Spleen (tissue), 11 donors: ENCODE data around the gene DCP1A. TPM values are rescaled to one million over a fixed set of nuclear protein-coding genes. Genes with fewer than 3 reads are reported as not detected.

ENCODE experiments used
- DNase-seq: peaks from one replicate; pipeline ENCODE4 v3.0.0-alpha.2; 2020
- H3K27ac ChIP-seq, 8 donors: fragments of 200-600 bp; sonication (generic) in 7 of 8; 1 replicate in 4 of 8; 2 replicates in 4 of 8; pipeline versions ENCODE4 v1.5.0 to v1.8.0; 2016 to 2021; ENCODE audit warnings: inconsistent platforms in 4 of 8, mild to moderate bottlenecking in 4 of 8, moderate library complexity in 1 of 8
- H3K27me3 ChIP-seq, 7 donors: fragments of 200-600 bp; sonication (generic) in 6 of 7; replicated peaks in 1 of 7; 1 replicate in 4 of 7; 2 replicates in 3 of 7; pipeline versions ENCODE4 v1.5.0 to v1.8.0; 2016 to 2021; ENCODE audit warnings: inconsistent platforms in 3 of 7, mild to moderate bottlenecking in 1 of 7
- H3K36me3 ChIP-seq, 6 donors: fragments of 200-600 bp; sonication (generic) in 5 of 6; 1 replicate in 4 of 6; 2 replicates in 2 of 6; pipeline versions ENCODE4 v1.5.0 to v1.8.0; 2016 to 2021; ENCODE audit warnings: inconsistent platforms in 2 of 6
- H3K4me1 ChIP-seq, 6 donors: fragments of 200-600 bp; sonication (generic) in 5 of 6; 1 replicate in 3 of 6; 2 replicates in 3 of 6; pipeline versions ENCODE4 v1.5.0 to v1.8.0; 2016 to 2021; ENCODE audit warnings: inconsistent platforms in 3 of 6
- H3K4me3 ChIP-seq, 8 donors: fragments of 200-600 bp; sonication (generic) in 7 of 8; 1 replicate in 4 of 8; 2 replicates in 4 of 8; pipeline versions ENCODE4 v1.5.0 to v1.8.0; 2016 to 2021; ENCODE audit warnings: inconsistent platforms in 4 of 8, mild to moderate bottlenecking in 4 of 8, moderate library complexity in 2 of 8
- H3K9me3 ChIP-seq, 8 donors: fragments of 200-600 bp; sonication (generic) in 7 of 8; 1 replicate in 4 of 8; 2 replicates in 4 of 8; pipeline versions ENCODE4 v1.5.0 to v1.8.0; 2016 to 2021; ENCODE audit warnings: inconsistent platforms in 4 of 8
- POLR2A ChIP-seq, 3 donors: fragments of 450-650 bp; IDR thresholded peaks; one replicate each; pipeline ENCODE4 v1.5.1; 2017; ENCODE audit warnings: antibody characterized with exemption in 3 of 3, mild to moderate bottlenecking in 1 of 3
- POLR2AphosphoS5 ChIP-seq, 3 donors: sonication (generic); formaldehyde crosslinking; IDR thresholded peaks; one replicate each; pipeline ENCODE4 v1.5.1; 2017; ENCODE audit warnings: antibody characterized with exemption in 3 of 3
- WGBS, 5 donors: extraction: QIAGEN DNeasy Blood & Tissue Kit in 3 of 5; methylation state at CpG; one replicate each; pipeline versions ENCODE4 v1.1.5 to v1.1.7; 2013 to 2018; 5-methylcytosine and 5-hydroxymethylcytosine counted together
- intact Hi-C: fragments of 100-400 bp; cut with DNase I; formaldehyde crosslinking; loops from one replicate; pipeline ENCODE4 v1.15.0; 2023; ENCODE audit warnings: low total_unique reads
- polyA plus RNA-seq, 3 donors: library from polyadenylated mRNA; stranded (reverse); fragments of 200-250 nt; gene quantifications; one replicate each; pipeline ENCODE4 v1.2.1, GENCODE V29; 2013
- total RNA-seq, 7 donors: library from RNA; depleted of rRNA in 3 of 7; stranded (reverse); fragments of >200 nt in 3 of 7; fragmentation: NEBNext Ultra II Directional in 4 of 7; extraction: Animal tissue kit (Norgen Biotek cat#: 25700) in 4 of 7; gene quantifications; one replicate each; pipeline versions ENCODE4 v1.1.0 to v1.2.1, GENCODE V29; 2016 to 2021
- TF ChIP-seq, protein P1 (sequence below), 11 experiments: fragments of 200-600 bp in 7 of 11; fragments of 450-650 bp in 4 of 11; sonication (generic) in 4 of 11; IDR thresholded peaks in 8 of 11; conservative IDR thresholded peaks in 3 of 11; 1 replicate in 7 of 11; 2 replicates in 4 of 11; pipeline versions ENCODE4 v1.4.0 to v1.8.0; 2016 to 2021; ENCODE audit warnings: antibody characterized with exemption in 11 of 11, inconsistent platforms in 4 of 11, mild to moderate bottlenecking in 1 of 11
- donor health status: healthy with polysubstance abuse.
- donor health status: DM: no; HTN: no; CAD: no; lungs with moderate emphysema.
- donor health status: DM: no; HTN: no; CAD: no.
- donor health status: Bipolar disorder and iron deficiency.
- donor health status: healthy.
- donor health status: DM: no; HTN: no; CAD: no.
- donor health status: DM: yes; HTN: yes; CAD: no.

The DCP1A gene
- total and polyA plus RNA-seq, 10 donors: 4.0 to 28.1 (median 23.3) TPM

DNA sequence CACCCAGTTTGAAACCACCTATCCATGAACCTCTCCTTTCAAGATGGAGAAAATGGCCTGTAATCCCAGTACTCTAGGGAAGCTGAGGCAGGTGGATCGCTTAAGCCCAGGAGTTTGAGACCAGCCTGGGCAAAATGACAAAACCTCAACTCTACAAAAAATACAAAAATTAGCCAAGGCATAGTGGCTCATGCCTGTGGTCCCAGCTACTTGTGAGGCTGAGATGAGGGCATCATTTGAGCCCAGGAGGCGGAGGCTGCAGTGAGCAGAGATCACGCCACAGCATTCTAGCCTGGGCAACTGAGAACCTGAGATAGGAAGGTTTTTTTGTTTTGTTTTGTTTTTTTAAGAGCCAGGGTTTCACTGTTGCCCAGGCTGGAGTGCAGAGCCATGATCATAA is 96.9 kb downstream of the DCP1A start:
- H3K27ac ChIP-seq: peak overlapping the region; percentile 35 to 98 (median 94)
- WGBS, 5 donors: 69 to 97% (median 85%) methylated on average over 3 of the region's 3 CpGs
- H3K27me3 ChIP-seq: no peaks in the 10 kb centered on the region
- peak overlapping the region in 1 of 8 donors; percentile 100 for H3K4me3 ChIP-seq
- peaks cover 0 to 10% (median 0%) of the 10 kb centered on the region in 6 donors for H3K36me3 ChIP-seq
- no peak for TF ChIP-seq POLR2A (IDR thresholded peaks at IDR 0.05)
- TF ChIP-seq, protein P1, sequence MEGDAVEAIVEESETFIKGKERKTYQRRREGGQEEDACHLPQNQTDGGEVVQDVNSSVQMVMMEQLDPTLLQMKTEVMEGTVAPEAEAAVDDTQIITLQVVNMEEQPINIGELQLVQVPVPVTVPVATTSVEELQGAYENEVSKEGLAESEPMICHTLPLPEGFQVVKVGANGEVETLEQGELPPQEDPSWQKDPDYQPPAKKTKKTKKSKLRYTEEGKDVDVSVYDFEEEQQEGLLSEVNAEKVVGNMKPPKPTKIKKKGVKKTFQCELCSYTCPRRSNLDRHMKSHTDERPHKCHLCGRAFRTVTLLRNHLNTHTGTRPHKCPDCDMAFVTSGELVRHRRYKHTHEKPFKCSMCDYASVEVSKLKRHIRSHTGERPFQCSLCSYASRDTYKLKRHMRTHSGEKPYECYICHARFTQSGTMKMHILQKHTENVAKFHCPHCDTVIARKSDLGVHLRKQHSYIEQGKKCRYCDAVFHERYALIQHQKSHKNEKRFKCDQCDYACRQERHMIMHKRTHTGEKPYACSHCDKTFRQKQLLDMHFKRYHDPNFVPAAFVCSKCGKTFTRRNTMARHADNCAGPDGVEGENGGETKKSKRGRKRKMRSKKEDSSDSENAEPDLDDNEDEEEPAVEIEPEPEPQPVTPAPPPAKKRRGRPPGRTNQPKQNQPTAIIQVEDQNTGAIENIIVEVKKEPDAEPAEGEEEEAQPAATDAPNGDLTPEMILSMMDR (IDR thresholded peaks at IDR 0.05 in 8 of 11, conservative IDR thresholded peaks at IDR 0.05 in 3 of 11): no peak
- TF ChIP-seq POLR2AphosphoS5 (IDR thresholded peaks at IDR 0.05): no peak
- peaks cover 0 to 3% (median 0%) of the 10 kb centered on the region in 8 donors for H3K9me3 ChIP-seq
- intact Hi-C loops: no loop called here
- peaks cover 30 to 97% (median 80%) of the 10 kb centered on the region in 6 donors for H3K4me1 ChIP-seq
- DNase-seq: no peak

DNA sequence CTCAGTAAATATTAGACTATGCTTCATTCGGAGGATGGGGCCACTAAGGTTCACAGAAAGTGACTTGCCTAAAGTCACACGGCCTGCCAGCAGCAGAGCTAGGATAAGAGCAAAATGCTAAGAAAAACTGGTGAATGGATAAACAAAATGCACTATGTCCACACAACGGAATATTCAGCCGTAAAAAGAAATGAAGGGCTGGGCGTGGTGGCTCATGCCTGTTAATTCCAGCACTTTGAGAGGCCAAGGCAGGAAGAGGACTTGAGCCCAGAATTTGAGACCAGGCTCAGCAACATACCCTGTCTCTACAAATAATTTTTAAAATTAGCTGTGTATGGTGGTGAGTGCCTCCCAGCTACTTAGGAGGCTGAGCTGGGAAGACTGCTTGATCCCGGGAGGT is 99.2 kb downstream of the DCP1A start:
- peaks cover 19 to 100% (median 79%) of the 10 kb centered on the region in 6 donors for H3K4me1 ChIP-seq
- peaks cover 0 to 26% (median 0%) of the 10 kb centered on the region in 6 donors for H3K36me3 ChIP-seq
- TF ChIP-seq, protein P1 (IDR thresholded peaks at IDR 0.05 in 8 of 11, conservative IDR thresholded peaks at IDR 0.05 in 3 of 11): no peak
- TF ChIP-seq POLR2AphosphoS5 (IDR thresholded peaks at IDR 0.05): no peak
- no peak for TF ChIP-seq POLR2A (IDR thresholded peaks at IDR 0.05)
- 80 to 93% (median 87%) methylated on average over 6 of the region's 6 CpGs for WGBS, 5 donors
- H3K27ac ChIP-seq: peak overlapping the region in 5 of 8 donors; percentile 29 to 98 (median 95)
- no peak for DNase-seq
- no peaks in the 10 kb centered on the region for H3K27me3 ChIP-seq
- peaks cover 0 to 4% (median 0%) of the 10 kb centered on the region in 8 donors for H3K9me3 ChIP-seq
- intact Hi-C loops: no loop called here
- peak overlapping the region in 1 of 8 donors; percentile 100 for H3K4me3 ChIP-seq

DNA sequence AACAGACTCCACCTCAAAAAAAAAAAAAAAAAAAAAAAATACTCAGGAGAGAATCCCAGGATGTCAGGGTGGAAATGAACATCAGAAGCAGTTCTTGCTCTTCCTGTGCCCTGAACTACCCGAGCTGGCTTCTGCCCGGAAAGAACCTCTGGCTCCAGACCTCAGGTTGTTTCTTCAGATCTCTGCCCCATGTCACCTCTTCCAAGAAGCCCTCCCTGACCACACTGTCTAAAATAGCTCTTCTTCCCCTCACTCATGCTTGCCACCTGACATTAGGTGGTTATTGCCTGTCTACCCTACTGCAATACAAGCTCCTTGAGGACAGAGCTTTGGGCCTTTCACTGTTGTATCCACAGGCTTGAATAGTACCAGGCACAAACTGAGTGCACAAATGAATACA is 99.7 kb downstream of the DCP1A start:
- Histone ChIP-seq H3K9me3 (peaks cover 0 to 4% (median 0%) of the 10 kb centered on the region in 8 donors), H3K27ac (peak overlapping the region in 5 of 8 donors; percentile 29 to 98 (median 95)), H3K36me3 (peaks cover 0 to 32% (median 0%) of the 10 kb centered on the region in 6 donors), H3K4me3 (no peak overlapping the region), H3K27me3 (no peaks in the 10 kb centered on the region), H3K4me1 (peaks cover 20 to 100% (median 78%) of the 10 kb centered on the region in 6 donors)
- WGBS, 5 donors: 32 to 76% (median 48%) methylated on average over 2 of the region's 2 CpGs
- no peak for DNase-seq
- intact Hi-C loops: no loop called here
- no peak for TF ChIP-seq POLR2A (IDR thresholded peaks at IDR 0.05)
- TF ChIP-seq POLR2AphosphoS5 (IDR thresholded peaks at IDR 0.05): no peak
- TF ChIP-seq, protein P1 (IDR thresholded peaks at IDR 0.05 in 8 of 11, conservative IDR thresholded peaks at IDR 0.05 in 3 of 11): no peak

DNA sequence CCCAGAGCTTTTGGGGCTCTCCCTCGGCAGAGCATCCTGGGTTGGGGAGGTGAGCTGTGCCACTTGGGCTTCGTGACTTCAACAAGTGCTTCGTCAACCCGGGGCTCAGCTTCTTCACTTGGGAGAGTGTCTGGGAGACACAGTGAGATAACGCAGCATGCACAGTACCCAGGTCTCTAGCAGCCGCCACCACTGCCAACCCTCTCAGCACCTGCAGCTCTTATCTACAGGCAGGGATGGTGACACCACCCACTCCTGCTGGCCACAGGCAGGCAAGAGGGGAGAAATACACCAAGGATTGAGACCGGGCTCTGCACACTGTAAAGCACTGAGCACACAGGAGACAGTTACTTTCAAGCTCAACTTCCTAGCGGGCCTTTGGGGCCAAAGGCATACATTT is 103.1 kb downstream of the DCP1A start:
- Histone ChIP-seq H3K27ac (peak overlapping the region in 4 of 8 donors; percentile 39 to 86 (median 58)), H3K4me3 (no peak overlapping the region), H3K36me3 (peaks cover 3 to 65% (median 29%) of the 10 kb centered on the region in 6 donors), H3K9me3 (peaks cover 0 to 4% (median 0%) of the 10 kb centered on the region in 8 donors), H3K27me3 (no peaks in the 10 kb centered on the region), H3K4me1 (peaks cover 11 to 98% (median 69%) of the 10 kb centered on the region in 6 donors)
- no peak for TF ChIP-seq POLR2A (IDR thresholded peaks at IDR 0.05)
- TF ChIP-seq, protein P1 (IDR thresholded peaks at IDR 0.05 in 8 of 11, conservative IDR thresholded peaks at IDR 0.05 in 3 of 11): no peak
- no peak for TF ChIP-seq POLR2AphosphoS5 (IDR thresholded peaks at IDR 0.05)
- WGBS, 5 donors: 87 to 94% (median 93%) methylated on average over 7 to 8 of the region's 8 CpGs
- no peak for DNase-seq
- intact Hi-C loops: no loop called here
